AG09319 (cell line): Measurements from ENCODE around the gene PLCL1.

Source experiments
- DNase-seq: peaks from one replicate; pipeline ENCODE4 v3.0.0-alpha.2; 2010; ENCODE audit warnings: low read depth; ENCODE audit errors: extremely low read depth
- TF ChIP-seq, protein P1 (sequence below): IDR thresholded peaks from 2 replicates; pipeline ENCODE4 v1.5.1; 2011; ENCODE audit warnings: low read depth, mild to moderate bottlenecking, inconsistent platforms, low read length, moderate library complexity

Gene PLCL1

DNA sequence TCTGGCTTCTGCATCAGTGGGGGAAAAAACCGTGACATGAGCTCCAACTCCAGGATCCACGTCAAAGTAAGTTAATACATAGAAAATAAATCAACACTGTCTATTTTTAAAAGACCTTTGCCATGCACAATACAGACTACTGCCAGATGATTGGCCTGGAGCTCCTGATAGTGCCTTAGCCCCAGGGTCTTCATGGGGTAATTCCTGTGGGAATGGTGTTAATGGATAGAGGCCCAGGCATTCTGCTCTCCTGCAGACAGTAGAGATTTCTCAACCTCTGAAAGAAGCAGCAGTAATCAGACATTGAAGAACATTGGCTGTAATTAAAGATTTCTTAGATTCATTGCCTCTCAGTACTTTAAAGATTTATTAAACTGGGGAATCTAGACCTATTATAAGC, 4.3 kb upstream of the PLCL1 start:
- no peak for DNase-seq
- TF ChIP-seq, protein P1, sequence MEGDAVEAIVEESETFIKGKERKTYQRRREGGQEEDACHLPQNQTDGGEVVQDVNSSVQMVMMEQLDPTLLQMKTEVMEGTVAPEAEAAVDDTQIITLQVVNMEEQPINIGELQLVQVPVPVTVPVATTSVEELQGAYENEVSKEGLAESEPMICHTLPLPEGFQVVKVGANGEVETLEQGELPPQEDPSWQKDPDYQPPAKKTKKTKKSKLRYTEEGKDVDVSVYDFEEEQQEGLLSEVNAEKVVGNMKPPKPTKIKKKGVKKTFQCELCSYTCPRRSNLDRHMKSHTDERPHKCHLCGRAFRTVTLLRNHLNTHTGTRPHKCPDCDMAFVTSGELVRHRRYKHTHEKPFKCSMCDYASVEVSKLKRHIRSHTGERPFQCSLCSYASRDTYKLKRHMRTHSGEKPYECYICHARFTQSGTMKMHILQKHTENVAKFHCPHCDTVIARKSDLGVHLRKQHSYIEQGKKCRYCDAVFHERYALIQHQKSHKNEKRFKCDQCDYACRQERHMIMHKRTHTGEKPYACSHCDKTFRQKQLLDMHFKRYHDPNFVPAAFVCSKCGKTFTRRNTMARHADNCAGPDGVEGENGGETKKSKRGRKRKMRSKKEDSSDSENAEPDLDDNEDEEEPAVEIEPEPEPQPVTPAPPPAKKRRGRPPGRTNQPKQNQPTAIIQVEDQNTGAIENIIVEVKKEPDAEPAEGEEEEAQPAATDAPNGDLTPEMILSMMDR, result no peak

DNA sequence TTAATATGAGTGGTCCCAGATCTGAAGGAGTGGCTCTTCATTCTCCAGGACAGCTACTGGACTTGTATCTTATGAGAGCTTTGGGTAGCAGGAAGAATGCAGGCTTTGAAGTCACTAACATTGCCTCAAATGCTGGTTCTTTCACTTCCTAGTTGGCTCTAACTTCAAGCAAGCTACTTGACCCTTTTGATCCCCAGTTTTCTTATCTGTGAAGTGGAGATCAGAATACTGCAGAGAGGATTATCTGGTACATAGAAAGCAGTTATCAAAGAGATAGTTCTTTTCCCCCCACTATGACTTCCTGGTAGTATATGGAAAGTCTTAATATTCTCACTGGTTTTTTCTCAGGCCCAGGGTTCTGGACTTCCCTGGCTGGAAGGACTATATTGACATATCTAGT, 3.4 kb upstream of the PLCL1 start:
- TF ChIP-seq, protein P1, result no peak
- DNase-seq, result no peak

DNA sequence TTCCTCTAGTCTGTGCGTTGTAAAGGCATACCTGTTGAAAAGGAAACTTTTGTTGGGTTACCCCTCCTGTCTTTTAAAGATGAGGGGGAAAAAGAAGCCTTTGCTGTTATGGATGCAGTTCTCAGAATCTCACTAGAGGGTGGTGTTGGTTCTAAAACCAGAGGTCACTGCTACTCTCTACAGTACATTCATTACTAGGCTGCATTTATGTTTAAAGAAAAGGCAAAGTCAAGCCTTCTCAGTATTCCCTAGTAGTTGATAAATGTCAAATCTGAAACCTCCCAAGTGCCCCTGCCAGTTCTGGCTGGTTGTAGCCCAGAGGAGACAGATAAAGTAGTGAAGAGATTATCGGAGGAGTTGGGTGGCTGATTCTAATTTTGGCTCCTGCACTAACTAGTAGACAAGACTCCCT, 1.4 kb upstream of the PLCL1 start:
- DNase-seq, result peak; percentile 14
- TF ChIP-seq, protein P1, result peak; percentile 87

DNA sequence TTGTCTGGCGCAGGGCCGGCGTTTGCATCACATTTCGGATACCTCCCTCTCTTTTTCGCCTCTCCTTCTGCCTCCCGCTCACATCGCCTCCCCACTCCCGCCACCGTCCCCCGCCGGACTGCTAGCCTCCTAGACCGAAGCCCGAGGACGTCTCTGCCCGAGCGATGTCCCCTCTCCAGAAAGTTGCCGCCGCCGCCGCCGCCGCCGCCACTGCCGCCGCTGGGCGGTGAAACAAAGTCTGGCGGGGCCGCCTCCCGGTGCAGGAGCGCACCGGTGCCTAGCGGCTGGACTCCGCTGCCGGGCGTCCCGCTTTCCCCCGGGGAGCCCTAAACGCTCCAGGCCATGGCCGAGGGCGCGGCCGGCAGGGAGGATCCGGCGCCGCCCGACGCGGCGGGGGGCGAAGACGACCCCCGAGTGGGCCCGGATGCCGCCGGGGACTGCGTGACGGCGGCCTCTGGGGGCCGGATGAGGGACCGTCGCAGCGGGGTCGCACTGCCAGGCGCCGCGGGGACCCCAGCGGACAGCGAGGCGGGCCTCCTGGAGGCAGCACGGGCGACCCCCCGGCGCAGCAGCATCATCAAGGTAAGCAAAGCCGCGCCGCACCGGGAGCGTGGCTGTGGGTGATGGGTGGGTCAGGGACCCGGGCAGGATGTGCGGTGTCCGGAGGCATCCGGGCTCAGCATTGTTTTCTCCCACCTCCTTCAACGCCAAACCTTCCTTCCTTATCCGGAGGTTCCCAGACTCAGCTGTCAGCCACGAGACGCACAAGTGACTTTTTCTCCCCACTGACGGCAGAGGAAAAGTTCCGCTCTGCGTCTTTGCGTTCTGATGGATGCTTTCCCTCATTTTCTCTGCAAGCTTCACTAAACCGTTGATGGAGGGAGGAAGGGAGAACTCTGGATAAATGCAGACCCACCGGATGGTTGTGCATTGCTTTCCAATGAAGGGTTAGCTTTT, 643 bp downstream of the PLCL1 start:
- TF ChIP-seq, protein P1, result no peak; the same call in 1 of the 2 replicates

DNA sequence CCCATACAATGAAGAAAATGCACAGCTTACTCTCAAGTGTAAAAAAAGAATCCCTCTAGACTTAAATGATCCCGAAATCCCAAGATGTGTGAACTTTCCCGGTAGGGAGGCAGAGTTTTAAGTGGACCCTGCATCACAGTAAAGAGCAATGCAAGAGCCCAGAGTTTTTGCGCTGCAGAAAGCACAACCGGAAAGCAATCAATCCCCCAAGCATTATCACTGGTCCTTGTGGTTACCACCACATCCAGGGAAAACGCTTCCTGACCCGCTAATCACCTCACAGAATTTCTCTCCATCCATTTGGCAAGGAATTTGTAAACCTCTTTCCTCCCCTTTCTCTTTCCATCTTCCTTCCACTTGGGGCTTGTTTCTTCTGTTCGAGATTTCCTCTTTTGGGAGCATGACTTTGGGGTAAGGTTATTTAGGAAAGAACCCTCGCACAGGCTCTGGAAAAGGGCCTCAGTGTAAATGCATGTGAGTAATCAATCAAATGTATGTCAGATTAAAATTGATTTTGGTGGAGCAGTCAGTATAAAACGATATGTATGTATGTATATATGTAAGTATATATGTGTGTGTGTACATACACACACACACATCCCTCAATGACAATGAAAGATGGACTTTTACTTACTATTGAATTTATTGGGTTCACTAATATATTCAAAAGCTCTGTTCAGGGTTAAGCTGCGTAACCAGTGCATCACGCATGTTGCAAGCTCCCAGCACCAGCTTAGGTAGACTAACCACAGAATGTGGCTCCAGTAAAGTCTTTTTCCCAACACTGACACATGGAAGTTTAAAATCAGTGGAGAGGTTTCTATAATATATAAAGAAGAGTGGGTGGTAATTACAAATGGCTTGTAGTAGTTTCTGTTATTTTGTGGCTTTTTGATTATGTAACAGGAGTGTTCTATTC, 1.6 kb downstream of the PLCL1 start:
- DNase-seq, result no peak

More for the DNA sequence above, 643 bp downstream of the PLCL1 start:
- no peak for DNase-seq

DNA sequence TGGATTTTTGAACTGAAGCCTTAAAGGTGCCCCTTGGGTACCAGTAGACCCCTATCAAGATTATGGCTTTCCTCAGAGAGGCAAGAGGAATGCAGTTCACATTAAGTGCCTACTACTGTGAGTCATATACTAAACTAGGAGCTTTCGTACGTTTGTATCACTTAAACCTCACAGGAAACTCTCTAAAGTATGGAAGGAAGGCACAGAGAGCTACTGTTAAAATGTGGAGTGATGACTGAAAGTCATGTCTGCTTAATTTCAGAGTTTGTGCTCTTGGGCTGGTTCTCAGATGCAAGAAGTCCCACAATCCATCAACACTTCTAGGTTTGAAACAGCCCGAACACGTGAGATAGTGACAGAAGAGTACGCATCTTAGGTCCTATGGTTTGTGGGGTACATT, 4.7 kb downstream of the PLCL1 start:
- DNase-seq, result no peak
- TF ChIP-seq, protein P1, result no peak

More for the DNA sequence above, 1.6 kb downstream of the PLCL1 start:
- TF ChIP-seq, protein P1, result no peak
